ENCODE measurements around the gene EFHD1.
"Not testable (repeated sequence)": the region's sequence is repeated elsewhere in the genome, so short reads cannot be mapped to it uniquely, and the experiment has no call there.

Gene EFHD1

DNA sequence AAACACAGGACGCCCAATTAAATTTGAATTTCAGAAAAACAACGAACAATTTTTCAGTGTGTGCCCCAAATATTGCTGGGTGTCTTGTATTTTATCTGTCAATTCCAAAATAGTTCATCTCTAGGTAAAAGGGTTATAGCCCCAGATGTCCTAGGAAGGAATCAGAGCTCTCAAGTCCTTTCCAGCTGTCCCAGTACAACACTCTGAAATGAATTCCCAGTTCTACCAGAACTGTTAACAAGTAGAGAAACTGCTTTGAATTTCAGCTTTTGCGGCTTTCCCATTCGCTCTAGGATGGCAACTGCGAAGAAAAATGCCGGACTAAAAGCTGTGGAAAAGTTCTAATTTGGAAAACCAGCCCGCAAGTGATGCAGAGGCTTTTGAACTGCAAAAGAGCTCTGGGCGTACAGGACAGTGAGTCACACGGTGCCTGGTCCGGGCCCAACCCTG is 63.2 kb downstream of the EFHD1 start:
- DNase-seq (ENCODE audit: low read depth), result no peak

DNA sequence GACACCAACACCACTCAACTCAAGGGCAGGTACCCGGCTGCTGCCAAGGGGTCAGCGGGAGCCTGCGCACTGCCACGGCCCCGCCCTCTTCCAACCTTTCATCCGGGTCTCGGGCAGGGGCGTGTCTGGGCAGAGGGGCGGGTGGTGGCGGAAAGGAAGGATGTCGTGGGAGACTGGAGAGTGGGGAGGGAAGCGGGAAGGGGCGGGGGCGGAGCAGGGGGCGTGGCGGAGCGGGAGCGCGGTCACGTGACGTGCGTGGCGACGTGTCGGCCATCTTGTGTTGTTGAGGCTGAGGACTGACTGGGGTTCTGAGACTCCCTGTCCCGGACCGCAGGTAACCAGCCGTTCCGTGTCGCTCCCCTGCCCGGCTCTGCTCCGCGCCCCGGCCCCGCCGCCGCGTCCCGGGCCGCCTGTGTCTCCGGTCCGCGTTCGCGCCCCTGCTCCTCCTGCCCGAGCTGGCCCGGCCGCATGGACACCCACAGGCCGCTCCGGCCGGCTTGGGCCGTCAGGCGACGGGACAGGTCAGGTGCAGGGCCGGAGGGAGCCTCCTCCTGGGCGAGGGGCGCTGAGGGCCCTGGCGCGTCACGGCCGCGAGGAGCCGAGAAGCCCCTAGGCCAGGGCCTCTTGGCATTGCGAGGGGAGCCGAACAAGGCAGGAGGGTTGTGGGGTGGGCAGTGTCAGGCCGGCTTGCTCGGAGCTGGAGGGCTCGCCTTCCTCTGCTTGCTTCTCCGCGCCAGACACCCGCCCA is 63.8 kb downstream of the EFHD1 start, which contains the start of gene GIGYF2:
Gene GIGYF2 (plus strand): TSS at position 273 of the 748 bp plus-strand sequence. CDS start 37,867 bp downstream, outside the sequence.
- DNase-seq (ENCODE audit: low read depth), result peak; percentile 91

DNA sequence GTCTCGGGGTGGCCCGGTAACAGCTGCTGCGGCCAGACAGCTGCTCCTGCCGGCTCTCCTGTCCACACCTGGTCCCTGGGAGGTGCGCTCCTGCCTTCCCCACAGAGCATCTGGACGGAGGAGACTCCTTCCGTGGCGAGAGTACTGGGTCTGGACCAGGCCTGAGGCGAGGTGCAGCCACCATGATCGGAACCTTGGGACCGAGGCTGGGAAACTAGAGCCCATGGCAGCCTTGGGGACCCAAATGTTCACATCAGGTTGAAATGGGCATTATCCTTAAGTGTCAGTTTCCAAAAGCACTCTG is 64.4 kb downstream of the EFHD1 start:
- DNase-seq (ENCODE audit: low read depth), result no peak

DNA sequence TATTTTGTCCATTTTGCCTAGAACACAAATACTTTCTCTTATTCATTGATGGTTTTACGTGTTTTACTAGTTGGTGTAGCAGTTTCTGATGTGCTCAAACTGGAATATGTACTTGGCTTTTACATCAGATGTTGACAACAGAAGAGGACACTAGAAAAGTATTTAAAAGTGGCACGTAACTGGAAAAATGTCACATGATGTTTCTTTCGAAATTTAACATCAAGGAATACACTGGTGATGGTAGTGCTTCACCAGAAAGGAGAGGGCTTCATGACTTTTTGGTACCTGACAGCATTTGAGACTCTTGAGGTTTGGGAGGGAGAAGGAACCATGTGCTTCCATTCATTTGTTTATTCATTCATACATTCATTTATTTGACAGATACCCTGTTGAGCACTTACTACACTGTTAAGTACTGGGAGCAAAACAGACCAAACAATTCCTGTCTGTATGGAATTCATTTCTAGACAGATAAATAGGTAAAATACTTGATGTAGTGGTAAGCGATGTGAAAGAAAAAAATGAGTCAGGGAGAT is 65.2 kb downstream of the EFHD1 start:
- no peak for DNase-seq (ENCODE audit: low read depth)

DNA sequence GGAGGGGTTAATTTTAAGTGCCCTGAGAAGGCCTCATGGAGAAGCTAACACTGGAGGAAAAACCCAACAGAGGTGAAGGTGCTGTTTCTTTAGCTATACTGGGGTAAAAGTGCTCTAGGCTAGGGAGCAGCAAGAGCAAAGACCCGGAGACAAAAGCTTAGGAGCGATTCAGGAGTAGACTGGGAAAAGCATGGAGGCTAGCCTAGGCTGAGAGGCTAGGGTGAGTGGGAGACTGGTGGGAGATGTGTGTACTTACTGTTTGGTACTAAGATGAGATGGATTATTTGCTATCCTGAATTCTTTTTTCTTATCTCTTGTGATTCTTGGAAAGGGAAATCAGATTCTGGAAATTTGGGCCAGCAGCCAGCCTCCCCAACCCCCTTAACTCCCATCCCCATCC is 65.7 kb downstream of the EFHD1 start:
- no peak for DNase-seq (ENCODE audit: low read depth)

DNA sequence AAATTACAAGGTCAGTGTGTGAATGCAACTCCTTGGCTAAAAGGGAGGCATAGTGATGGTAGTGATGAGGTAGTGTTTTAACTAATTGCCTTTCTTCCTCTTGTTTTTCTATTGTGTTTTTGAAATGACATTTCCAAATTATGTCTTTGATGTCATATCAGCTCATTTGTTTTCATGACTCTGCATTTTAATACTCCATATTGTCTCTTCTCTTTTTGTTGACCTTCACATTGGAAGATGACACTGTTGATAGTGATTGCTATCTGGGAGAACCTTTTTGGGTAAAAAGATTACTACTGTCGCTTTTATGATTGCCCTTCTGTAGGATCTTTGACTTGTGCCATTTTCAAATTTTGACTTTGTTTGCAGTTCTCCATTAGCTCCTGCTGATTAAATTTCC is 66.8 kb downstream of the EFHD1 start:
- no peak for DNase-seq (ENCODE audit: low read depth)

DNA sequence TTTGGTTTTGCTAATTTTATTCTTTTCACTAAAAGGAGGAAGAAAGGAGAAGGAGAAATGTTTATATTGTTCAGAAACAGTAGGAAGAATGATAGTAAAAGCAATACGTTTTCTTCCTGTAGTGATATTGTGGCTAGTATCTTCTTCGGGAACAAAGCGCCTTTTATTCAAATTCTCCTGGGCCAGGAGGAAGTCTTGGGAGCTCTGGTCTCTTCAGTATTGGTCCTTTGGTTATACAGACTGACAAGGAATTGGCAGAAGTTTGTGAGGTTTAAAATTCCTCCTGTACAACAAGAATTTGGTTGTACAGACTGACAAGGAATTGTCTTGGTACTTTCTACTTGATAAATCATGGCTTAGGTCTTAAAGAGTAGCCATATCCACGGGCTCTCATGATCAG is 73.7 kb downstream of the EFHD1 start:
- no peak for DNase-seq (ENCODE audit: low read depth)

DNA sequence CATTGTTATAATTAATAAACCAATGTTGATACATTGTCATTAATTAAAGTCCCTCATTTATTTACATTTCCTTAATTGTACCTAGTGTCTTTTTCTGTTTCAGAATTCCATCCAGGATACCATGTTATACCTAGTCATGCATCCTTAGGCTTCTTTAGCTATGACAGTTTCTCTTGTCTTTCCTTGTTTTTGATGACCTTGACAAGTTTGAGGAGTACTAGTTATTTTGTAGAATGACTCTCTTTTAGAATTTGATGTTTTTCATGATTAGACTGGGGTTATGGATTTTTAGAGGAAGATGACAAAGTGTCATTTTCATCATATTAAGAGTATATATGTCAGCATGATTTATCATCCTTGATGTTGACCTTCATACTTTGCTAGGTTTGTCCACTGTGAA is 80.1 kb downstream of the EFHD1 start:
- DNase-seq (ENCODE audit: low read depth), result no peak

DNA sequence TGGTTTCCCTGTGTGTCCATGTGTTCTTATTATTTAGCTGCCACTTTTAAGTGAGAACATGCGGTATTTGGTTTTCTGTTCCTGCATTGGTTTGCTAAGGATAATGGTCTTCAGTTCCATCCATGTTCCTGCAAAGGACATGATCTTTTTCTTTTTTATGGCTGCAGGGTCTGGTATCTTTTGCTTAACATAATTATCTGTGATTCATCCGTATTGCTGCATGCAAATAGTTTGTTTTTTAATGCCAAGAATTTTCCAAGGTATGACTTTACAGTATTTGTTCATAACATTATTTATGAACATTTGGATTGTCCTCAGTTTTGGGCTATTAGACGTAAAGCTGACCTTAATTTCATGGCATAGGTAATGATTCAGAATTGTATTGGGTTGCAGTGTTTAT is 81.6 kb downstream of the EFHD1 start:
- DNase-seq (ENCODE audit: low read depth), result no peak

DNA sequence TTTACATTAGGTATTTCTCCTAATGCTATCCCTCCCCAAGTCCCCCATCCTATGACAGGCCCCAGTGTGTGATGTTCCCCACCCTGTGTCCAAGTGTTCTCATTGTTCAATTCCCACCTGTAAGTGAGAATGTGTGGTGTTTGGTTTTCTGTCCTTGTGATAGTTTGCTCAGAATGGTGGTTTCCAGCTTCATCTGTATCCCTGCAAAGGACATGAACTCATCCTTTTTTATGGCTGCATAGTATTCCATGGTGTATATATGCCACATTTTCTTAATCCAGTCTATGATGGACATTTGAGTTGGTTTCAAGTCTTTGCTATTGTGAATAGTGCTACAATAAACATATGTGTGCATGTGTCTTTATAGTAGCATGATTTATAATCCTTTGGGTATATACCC is 86.7 kb downstream of the EFHD1 start:
- not testable (repeated sequence) for DNase-seq (ENCODE audit: low read depth)

DNA sequence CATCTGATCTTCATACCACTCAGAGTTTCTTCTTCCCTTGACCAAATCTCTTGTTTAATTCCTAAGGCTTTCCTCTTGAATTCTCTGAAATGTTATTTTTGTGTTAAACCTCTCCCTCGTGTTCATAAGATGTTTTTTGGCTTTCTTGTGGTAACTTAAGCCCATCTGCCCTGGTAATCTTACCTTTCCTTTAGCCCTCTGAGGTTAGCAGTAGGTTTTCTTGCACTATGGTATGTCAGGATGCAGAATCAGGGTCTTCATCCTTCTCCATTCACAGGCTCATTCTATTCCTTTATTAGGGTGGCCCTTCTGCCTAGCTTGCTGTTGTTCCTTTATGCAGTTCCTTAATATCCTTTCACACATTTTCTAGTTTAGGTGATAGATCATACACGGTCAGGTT is 87.9 kb downstream of the EFHD1 start:
- no peak for DNase-seq (ENCODE audit: low read depth)

DNA sequence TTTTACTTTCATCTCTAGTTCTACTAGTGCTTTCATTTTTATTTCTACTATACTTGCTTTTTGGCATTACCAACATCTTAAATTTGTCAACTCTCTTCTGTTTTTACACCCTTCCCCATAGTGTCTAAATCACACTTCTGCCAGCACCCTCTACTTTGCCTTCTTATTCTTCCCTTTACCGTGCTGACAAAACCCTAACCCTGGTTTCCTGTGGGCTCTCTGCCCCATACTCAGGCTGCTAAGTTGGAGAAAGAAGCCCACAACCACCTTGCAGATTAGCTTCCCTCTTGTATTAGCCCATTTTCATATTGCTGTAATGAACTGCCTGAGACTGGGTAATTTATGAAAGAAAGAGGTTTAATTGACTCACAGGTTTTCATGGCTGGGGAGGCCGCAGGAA is 88.5 kb downstream of the EFHD1 start:
- no peak for DNase-seq (ENCODE audit: low read depth)

DNA sequence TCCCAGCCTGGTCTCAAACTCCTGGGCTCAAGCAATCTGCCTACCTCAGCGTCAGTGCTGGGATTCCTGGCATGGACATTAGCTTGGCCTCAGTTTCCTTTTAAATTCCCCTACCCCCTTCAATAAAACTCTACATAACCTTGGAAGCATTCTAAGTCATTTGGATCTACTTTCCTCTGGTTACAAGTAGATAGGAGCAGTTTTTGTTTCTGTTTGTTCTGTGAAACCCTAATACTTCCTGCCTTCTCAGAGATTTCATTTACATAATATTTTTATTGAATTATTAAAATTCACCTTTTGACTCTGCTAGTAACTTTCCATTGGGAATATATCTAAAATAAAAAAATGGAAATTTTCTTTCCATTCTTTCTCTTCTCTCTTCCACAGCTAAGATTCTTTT is 89.6 kb downstream of the EFHD1 start:
- DNase-seq (ENCODE audit: low read depth), result no peak

DNA sequence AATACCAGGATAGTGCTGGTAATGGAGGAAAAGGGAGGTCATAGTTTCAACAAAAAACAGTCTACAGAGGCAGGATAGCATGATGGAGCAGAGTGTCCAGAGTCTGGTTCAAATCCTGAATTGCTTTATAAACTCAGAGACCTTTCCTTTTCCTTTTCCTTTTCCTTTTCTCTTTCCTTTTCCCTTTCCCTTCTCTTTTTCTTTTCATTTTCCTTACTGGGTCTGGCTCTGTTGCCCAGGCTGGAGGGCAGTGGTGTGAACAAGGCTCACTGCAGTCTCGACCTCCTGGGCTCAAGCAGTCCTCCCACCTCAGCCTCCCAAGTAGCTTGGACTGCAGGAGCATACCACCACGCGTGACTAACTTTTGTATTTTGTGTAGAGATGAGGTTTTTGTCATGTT is 95.4 kb downstream of the EFHD1 start:
- DNase-seq (ENCODE audit: low read depth), result no peak

DNA sequence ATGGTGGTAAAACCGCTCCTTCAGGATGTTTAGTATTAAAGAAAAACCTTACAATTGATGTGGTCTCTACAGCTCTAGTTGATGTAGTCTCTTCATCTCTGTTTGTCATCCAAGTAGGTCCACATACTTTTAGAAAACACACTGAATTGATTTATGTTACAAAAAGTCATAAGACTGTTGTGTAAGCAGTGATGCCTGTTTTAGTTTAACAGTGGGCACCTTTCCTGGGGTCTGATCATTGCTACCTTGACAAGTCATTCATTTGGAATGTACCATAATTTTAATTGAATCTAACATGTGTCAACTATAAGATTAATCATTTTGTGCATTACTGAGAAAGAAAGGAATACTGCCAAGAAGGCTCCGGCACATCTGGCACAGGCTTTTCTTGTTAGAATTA is 98.1 kb downstream of the EFHD1 start:
- DNase-seq (ENCODE audit: low read depth), result no peak

Measured in stimulated activated CD8-positive, alpha-beta memory T cell treated with anti-CD3 and anti-CD28 coated beads, Interleukin-4, amount 100 ng/mL, for 24 hours (primary cell).